Ishikawa (cell line): ENCODE data around the gene SLFN14.

Source experiments
- CEBPB ChIP-seq: IDR thresholded peaks from 2 replicates; pipeline ENCODE4 v1.6.1; 2012
- CREB1 ChIP-seq: IDR thresholded peaks from 2 replicates; pipeline ENCODE4 v1.6.1; 2012; ENCODE audit warnings: low read depth
- EGR1 ChIP-seq: IDR thresholded peaks from 2 replicates; pipeline ENCODE4 v1.6.1; 2012
- EP300 ChIP-seq: IDR thresholded peaks from 2 replicates; pipeline ENCODE4 v1.6.1; 2012; ENCODE audit warnings: borderline replicate concordance
- MAX ChIP-seq: IDR thresholded peaks from 2 replicates; pipeline ENCODE4 v1.6.1; 2012
- NFIC ChIP-seq: IDR thresholded peaks from 2 replicates; pipeline ENCODE4 v1.6.1; 2012
- REST ChIP-seq: IDR thresholded peaks from 2 replicates; pipeline ENCODE4 v1.6.1; 2012; ENCODE audit warnings: low read depth, mild to moderate bottlenecking
- TEAD4 ChIP-seq: IDR thresholded peaks from 2 replicates; pipeline ENCODE4 v1.6.1; 2012
- YY1 ChIP-seq: IDR thresholded peaks from 2 replicates; pipeline ENCODE4 v1.6.1; 2012; ENCODE audit warnings: low read depth

GRCh38 chr17:35588196-35588920, 27.7 kb upstream of the SLFN14 start:
- TF ChIP-seq YY1 = no peak
- no peak for TF ChIP-seq EGR1
- no peak for TF ChIP-seq TEAD4
- no peak for TF ChIP-seq MAX
- TF ChIP-seq CREB1 = no peak
- TF ChIP-seq EP300 = no peak
- no peak for TF ChIP-seq CEBPB
- TF ChIP-seq REST = no peak
- TF ChIP-seq NFIC = no peak
